ENCODE results near the gene ZNF492.
"Not testable (repeated sequence)": the region's sequence is repeated elsewhere in the genome, so short reads cannot be mapped to it uniquely, and the experiment has no call there.

The ZNF492 gene

GRCh38 chr19:22617614-22618320, 16.4 kb upstream of the ZNF492 start:
- DNase-seq (ENCODE audit: low read depth) = no peak

GRCh38 chr19:22619371-22619770, 14.8 kb upstream of the ZNF492 start:
- no peak for DNase-seq (ENCODE audit: low read depth)

- DNase-seq (ENCODE audit: low read depth) = no peak
Observed at GRCh38 chr19:22619932-22620331, 14.2 kb upstream of the ZNF492 start.

GRCh38 chr19:22620401-22620800, 13.7 kb upstream of the ZNF492 start:
- no peak for DNase-seq (ENCODE audit: low read depth)

- DNase-seq (ENCODE audit: low read depth) = no peak
Observed at GRCh38 chr19:22620912-22621311, 13.2 kb upstream of the ZNF492 start.

GRCh38 chr19:22622020-22622419, 12.1 kb upstream of the ZNF492 start:
- no peak for DNase-seq (ENCODE audit: low read depth)

GRCh38 chr19:22622901-22623840, 11.0 kb upstream of the ZNF492 start:
- DNase-seq (ENCODE audit: low read depth) = no peak

GRCh38 chr19:22623841-22624221, 10.3 kb upstream of the ZNF492 start:
- DNase-seq (ENCODE audit: low read depth) = no peak

GRCh38 chr19:22625266-22626035, 8.7 kb upstream of the ZNF492 start:
- DNase-seq (ENCODE audit: low read depth) = no peak

GRCh38 chr19:22627526-22627925, 6.6 kb upstream of the ZNF492 start:
- DNase-seq (ENCODE audit: low read depth) = no peak

- no peak for DNase-seq (ENCODE audit: low read depth)
Observed at GRCh38 chr19:22628401-22628800, 5.7 kb upstream of the ZNF492 start.

GRCh38 chr19:22634450-22634827, 315 bp downstream of the ZNF492 start:
- no peak for DNase-seq (ENCODE audit: low read depth)

GRCh38 chr19:22685493-22685892, 51.4 kb downstream of the ZNF492 start:
- DNase-seq (ENCODE audit: low read depth) = not testable (repeated sequence)

- not testable (repeated sequence) for DNase-seq (ENCODE audit: low read depth)
Observed at GRCh38 chr19:22702661-22703060, 68.5 kb downstream of the ZNF492 start.

GRCh38 chr19:22703096-22703495, 69.0 kb downstream of the ZNF492 start:
- not testable (repeated sequence) for DNase-seq (ENCODE audit: low read depth)

- DNase-seq (ENCODE audit: low read depth) = no peak
Observed at GRCh38 chr19:22708983-22709382, 74.9 kb downstream of the ZNF492 start.

All from iris pigment epithelial cell (primary cell).